ENCODE results near the gene KIAA0513. TPM values are rescaled to one million over a fixed set of nuclear protein-coding genes. Genes with fewer than 3 reads are reported as not detected.

Gene KIAA0513
- total and polyA plus RNA-seq, 10 donors, result 1.7 to 30.0 (median 21.9) TPM

DNA sequence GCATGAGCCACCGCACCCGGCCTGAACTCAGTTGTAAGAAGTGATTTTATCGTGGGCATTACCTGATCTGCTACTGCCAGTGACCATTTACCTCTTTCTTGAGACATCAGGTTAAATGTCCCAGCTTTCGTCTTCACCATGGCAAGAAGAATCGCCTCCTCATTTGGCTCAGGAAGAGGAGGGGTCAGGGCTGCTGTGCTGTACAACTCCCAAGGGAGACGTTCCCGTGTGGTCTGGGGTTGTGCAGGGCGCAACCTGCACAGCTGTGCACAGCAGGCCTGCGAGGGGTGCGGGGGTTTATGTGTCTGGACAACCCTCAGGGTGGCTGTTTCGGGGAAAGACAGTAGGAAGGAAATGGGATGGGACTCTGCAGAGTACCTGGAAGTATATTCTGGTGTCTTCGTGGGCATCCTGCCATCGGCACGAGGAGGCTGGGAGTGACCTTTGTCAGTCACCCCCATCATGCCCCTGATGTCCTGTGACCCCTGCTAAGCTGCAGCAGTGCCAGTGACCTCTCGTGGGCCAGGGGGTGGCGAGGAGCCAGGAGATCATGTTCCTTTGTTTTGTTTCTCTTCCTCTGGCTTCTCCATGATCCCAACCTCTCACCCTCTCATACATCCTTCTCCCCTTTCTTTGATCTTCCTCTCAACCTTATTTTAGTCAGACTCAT, 57.4 kb downstream of the KIAA0513 start:
- 63 to 77% (median 68%) methylated on average over 16 of the region's 16 CpGs for WGBS, 5 donors

DNA sequence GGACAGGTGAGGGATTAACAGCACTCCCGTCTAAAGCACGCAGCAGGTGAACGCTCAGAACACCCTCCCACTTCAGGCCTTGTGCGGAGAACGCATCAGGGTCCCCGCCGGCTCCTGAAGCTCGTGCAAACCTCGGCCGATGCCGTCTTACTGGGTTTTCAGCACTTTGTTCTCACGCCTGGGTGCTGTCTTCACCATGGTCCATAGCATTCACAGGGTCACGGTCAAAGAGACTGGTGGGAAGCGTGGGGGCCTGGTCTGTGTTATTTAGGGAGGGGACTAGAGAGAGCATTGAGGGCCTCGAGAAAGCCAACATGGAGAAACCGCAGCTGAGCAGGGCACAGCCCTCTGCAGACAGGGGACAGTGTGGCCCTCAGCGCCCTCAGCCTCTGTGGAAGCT, 58.1 kb downstream of the KIAA0513 start:
- peaks cover 0 to 24% (median 0%) of the 10 kb centered on the region in 7 donors for H3K27me3 ChIP-seq (replicated peaks in 1 of 7)
- H3K27ac ChIP-seq, result no peak overlapping the region
- no peak overlapping the region for H3K4me3 ChIP-seq
- TF ChIP-seq POLR2AphosphoS5 (IDR thresholded peaks at IDR 0.05) (peak in 1 of 3 donors; percentile 14), POLR2A (IDR thresholded peaks at IDR 0.05) (no peak)
- TF ChIP-seq, protein P1, sequence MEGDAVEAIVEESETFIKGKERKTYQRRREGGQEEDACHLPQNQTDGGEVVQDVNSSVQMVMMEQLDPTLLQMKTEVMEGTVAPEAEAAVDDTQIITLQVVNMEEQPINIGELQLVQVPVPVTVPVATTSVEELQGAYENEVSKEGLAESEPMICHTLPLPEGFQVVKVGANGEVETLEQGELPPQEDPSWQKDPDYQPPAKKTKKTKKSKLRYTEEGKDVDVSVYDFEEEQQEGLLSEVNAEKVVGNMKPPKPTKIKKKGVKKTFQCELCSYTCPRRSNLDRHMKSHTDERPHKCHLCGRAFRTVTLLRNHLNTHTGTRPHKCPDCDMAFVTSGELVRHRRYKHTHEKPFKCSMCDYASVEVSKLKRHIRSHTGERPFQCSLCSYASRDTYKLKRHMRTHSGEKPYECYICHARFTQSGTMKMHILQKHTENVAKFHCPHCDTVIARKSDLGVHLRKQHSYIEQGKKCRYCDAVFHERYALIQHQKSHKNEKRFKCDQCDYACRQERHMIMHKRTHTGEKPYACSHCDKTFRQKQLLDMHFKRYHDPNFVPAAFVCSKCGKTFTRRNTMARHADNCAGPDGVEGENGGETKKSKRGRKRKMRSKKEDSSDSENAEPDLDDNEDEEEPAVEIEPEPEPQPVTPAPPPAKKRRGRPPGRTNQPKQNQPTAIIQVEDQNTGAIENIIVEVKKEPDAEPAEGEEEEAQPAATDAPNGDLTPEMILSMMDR (IDR thresholded peaks at IDR 0.05 in 8 of 11, conservative IDR thresholded peaks at IDR 0.05 in 3 of 11), result no peak
- H3K4me1 ChIP-seq, result peaks cover 6 to 54% (median 27%) of the 10 kb centered on the region in 6 donors
- WGBS, 5 donors, result 88 to 95% (median 93%) methylated on average over 17 of the region's 17 CpGs
- intact Hi-C loops (cut with DNase I; ENCODE audit: low total_unique reads), result no loop called here
- no peak for DNase-seq
- H3K9me3 ChIP-seq, result no peaks in the 10 kb centered on the region
- H3K36me3 ChIP-seq, result peaks cover 0 to 85% (median 27%) of the 10 kb centered on the region in 6 donors

More for the DNA sequence above, 57.4 kb downstream of the KIAA0513 start:
- TF ChIP-seq, protein P1 (IDR thresholded peaks at IDR 0.05 in 8 of 11, conservative IDR thresholded peaks at IDR 0.05 in 3 of 11), result no peak
- TF ChIP-seq POLR2AphosphoS5 (IDR thresholded peaks at IDR 0.05) (no peak), POLR2A (IDR thresholded peaks at IDR 0.05) (no peak)
- Histone ChIP-seq H3K36me3 (peaks cover 0 to 85% (median 31%) of the 10 kb centered on the region in 6 donors), H3K4me3 (no peak overlapping the region), H3K9me3 (no peaks in the 10 kb centered on the region), H3K27me3 (replicated peaks in 1 of 7) (peaks cover 0 to 24% (median 0%) of the 10 kb centered on the region in 7 donors), H3K4me1 (peaks cover 6 to 49% (median 27%) of the 10 kb centered on the region in 6 donors), H3K27ac (no peak overlapping the region)
- DNase-seq, result no peak
- intact Hi-C loops (cut with DNase I; ENCODE audit: low total_unique reads), result no loop called here

DNA sequence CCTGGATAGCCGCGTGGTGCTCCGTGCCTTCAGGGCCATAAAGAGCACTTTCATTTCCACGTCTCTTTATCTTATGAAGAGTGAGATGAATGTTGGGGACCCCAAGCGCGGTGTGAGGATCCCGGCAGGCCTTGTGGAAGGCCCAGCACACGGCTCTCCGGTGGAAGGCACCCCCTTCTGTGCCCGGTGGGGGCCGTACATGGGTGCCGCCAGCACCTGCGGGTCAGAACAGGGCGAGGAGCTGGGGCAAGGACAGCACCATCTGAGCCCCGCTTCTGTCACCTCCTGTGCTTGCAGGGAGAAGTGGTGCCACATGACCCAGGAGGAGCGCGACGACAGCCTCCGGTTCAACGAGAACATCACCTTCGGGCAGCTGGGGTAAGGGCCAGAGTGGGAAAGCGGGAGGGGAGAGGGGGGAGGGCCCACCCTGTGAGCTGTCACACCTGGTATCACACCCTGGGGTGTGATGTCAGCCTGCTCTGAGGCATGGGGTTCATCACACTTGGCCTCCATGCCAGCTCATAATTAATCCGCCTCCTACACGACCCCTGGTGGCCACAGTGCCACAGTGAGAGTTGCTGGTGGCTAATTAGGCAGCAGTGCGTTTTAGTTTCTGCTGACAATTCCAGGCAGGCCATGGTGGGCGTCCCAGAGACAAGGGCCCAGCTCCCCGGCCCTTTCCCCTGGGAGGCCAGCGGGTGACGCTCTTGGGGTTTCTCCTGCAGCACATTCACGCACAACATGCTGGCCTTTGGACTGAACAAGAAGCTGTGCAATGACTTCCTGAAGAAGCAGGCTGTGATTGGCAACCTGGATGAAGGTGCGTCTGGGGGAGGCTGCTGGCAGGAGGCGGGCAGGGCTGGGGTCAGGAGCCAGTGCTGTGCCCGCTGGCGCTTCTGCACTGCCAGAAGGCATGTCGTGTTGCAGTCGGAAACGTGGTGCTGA, 59.0 kb downstream of the KIAA0513 start:
- 69 to 74% (median 70%) methylated on average over 18 to 37 of the region's 37 CpGs for WGBS, 5 donors
- H3K36me3 ChIP-seq, result peaks cover 0 to 79% (median 18%) of the 10 kb centered on the region in 6 donors
- DNase-seq, result peak; percentile 89
- peaks cover 6 to 56% (median 27%) of the 10 kb centered on the region in 6 donors for H3K4me1 ChIP-seq
- peaks cover 0 to 24% (median 0%) of the 10 kb centered on the region in 7 donors for H3K27me3 ChIP-seq (replicated peaks in 1 of 7)
- no peaks in the 10 kb centered on the region for H3K9me3 ChIP-seq
- no peak overlapping the region for H3K4me3 ChIP-seq
- no peak overlapping the region for H3K27ac ChIP-seq
- intact Hi-C loops (cut with DNase I; ENCODE audit: low total_unique reads), result no loop called here
- TF ChIP-seq, protein P1 (IDR thresholded peaks at IDR 0.05 in 8 of 11, conservative IDR thresholded peaks at IDR 0.05 in 3 of 11), result peak; percentile 51 to 92 (median 89)
- no peak for TF ChIP-seq POLR2A (IDR thresholded peaks at IDR 0.05)
- peak; percentile 29 to 61 (median 47) for TF ChIP-seq POLR2AphosphoS5 (IDR thresholded peaks at IDR 0.05)

All from spleen (tissue), 11 donors.